ENCODE measurements around the gene GPR146. TPM values are rescaled to one million over a fixed set of nuclear protein-coding genes. Genes with fewer than 3 reads are reported as not detected.

Gene GPR146
- total and polyA plus RNA-seq, 2 of the 13 experiments (the other 11 are each of a cell fraction or from before 2014, with no cell fraction given) = 2.0 to 15.9 TPM

DNA sequence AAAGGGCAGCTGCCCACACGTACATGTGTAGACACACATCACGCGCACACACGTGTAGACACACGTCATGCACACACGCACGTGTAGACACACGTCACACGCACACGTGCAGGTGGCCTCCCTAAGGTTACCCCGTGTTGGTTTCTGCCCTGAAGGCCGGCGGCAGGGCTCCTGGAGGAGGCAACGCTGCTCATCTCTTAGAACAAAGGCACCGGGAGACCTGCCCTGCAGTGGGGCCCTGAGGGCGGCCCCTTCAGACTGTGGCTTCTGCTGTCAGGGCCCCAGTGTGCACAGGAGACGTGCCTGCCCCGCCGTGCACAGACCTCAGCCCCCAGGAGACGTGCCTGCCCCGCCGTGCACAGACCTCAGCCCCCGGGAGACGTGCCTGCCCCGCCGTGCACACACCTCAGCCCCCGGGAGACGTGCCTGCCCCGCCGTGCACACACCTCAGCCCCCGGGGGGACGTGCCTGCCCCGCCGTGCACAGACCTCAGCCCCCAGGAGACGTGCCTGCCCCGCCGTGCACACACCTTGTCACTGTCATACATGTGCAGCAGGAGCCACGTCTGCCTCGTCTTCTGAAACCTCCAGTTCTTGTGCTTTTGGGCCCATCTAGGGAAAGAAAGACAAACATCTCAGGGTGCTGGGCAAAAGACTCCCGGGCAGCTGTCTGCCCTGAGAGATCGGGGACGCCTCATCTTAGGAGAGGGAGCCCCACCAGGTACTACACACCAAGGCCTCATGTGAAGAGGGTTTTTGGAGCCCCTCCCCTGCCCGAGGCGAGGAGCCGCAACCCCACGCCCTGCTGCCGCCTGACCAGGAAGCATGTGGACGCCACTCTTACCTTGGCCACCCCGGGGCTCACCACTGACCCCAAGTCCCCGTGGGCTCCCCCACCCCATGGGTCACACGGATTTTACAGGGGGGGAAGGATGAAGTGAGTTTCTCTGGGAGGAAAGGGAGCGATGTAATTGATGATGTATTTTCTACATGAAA lies 44.1 kb upstream of the GPR146 start:
- intact Hi-C loops (cut with micrococcal nuclease; ENCODE audit: unreplicated experiment) = no loop called here
- Histone ChIP-seq H3K27me3 (ENCODE audit: control insufficient read depth in 1 of 2, insufficient read depth in 2 of 2, low read length in 2 of 2) (no peaks in the 10 kb centered on the region), H3K9me3 (ENCODE audit: low read length) (no peaks in the 10 kb centered on the region), H3K4me3 (replicated peaks in 1 of 3; ENCODE audit: insufficient read depth in 1 of 3, low read depth in 2 of 3, low read length in 3 of 3) (no peak overlapping the region), H3K79me2 (ENCODE audit: insufficient read depth, low read length) (no peaks in the 10 kb centered on the region), H3K4me1 (ENCODE audit: insufficient read depth, low read length) (no peaks in the 10 kb centered on the region), H2AFZ (ENCODE audit: low read length) (no peak overlapping the region), H3K27ac (ENCODE audit: extremely low read length, insufficient read depth, low read length) (no peak overlapping the region), H3K4me2 (ENCODE audit: low read depth, low read length) (no peak overlapping the region), H3K9ac (ENCODE audit: insufficient read depth, low read depth, low read length) (no peak overlapping the region), H3K36me3 (replicated peaks in 1 of 2; ENCODE audit: control insufficient read depth in 1 of 2, insufficient read depth in 2 of 2, low read length in 2 of 2) (peaks cover 0 to 1% of the 10 kb centered on the region in 2 experiments; a peak in 1 of 5 replicates), H4K20me1 (ENCODE audit: insufficient read depth, low read length) (no peaks in the 10 kb centered on the region)
- ChIA-PET POLR2A (no interaction called here), CTCF (ENCODE audit: low intra/inter-chr PET ratio, low total read pairs) (no interaction called here)
- in situ Hi-C loops (cut with HindIII; ENCODE audit: extremely low pct_ligation_motif_present, low pct_unique_long_range_greater_than_20kb) = loop anchor here (5.0 kb wide), 1 partner anchor 177 kb away; no protein-coding TSS in a partner anchor
- DNase-seq (ENCODE audit: low spot score) (no peak), FAIRE-seq (no peak), ATAC-seq (no peak)
- no TSS peak for BruUV-seq (replicated peaks)
- 96% methylated on average over 42 of the region's 52 CpGs for WGBS (ENCODE audit: low lambda C conversion rate)
- TF ChIP-seq SSRP1 (CRISPR knock-in tag; IDR thresholded peaks at IDR 0.05) (no peak), HNRNPL (IDR thresholded peaks at IDR 0.05; ENCODE audit: low read depth, low read length) (no peak), CHD4 (IDR thresholded peaks at IDR 0.05; ENCODE audit: borderline replicate concordance, low read length) (no peak), FOSL2 (CRISPR knock-in tag; IDR thresholded peaks at IDR 0.05) (no peak), NAIF1 (CRISPR knock-in tag; IDR thresholded peaks at IDR 0.05; ENCODE audit: borderline replicate concordance) (no peak), ZNF574 (CRISPR knock-in tag; IDR thresholded peaks at IDR 0.05) (no peak), ZNF432 (CRISPR knock-in tag; IDR thresholded peaks at IDR 0.05; ENCODE audit: borderline replicate concordance) (no peak), ZNF382 (CRISPR knock-in tag; IDR thresholded peaks at IDR 0.05; ENCODE audit: borderline replicate concordance) (no peak), CSRNP1 (CRISPR knock-in tag; IDR thresholded peaks at IDR 0.05) (no peak)
- TF ChIP-seq, protein P1, sequence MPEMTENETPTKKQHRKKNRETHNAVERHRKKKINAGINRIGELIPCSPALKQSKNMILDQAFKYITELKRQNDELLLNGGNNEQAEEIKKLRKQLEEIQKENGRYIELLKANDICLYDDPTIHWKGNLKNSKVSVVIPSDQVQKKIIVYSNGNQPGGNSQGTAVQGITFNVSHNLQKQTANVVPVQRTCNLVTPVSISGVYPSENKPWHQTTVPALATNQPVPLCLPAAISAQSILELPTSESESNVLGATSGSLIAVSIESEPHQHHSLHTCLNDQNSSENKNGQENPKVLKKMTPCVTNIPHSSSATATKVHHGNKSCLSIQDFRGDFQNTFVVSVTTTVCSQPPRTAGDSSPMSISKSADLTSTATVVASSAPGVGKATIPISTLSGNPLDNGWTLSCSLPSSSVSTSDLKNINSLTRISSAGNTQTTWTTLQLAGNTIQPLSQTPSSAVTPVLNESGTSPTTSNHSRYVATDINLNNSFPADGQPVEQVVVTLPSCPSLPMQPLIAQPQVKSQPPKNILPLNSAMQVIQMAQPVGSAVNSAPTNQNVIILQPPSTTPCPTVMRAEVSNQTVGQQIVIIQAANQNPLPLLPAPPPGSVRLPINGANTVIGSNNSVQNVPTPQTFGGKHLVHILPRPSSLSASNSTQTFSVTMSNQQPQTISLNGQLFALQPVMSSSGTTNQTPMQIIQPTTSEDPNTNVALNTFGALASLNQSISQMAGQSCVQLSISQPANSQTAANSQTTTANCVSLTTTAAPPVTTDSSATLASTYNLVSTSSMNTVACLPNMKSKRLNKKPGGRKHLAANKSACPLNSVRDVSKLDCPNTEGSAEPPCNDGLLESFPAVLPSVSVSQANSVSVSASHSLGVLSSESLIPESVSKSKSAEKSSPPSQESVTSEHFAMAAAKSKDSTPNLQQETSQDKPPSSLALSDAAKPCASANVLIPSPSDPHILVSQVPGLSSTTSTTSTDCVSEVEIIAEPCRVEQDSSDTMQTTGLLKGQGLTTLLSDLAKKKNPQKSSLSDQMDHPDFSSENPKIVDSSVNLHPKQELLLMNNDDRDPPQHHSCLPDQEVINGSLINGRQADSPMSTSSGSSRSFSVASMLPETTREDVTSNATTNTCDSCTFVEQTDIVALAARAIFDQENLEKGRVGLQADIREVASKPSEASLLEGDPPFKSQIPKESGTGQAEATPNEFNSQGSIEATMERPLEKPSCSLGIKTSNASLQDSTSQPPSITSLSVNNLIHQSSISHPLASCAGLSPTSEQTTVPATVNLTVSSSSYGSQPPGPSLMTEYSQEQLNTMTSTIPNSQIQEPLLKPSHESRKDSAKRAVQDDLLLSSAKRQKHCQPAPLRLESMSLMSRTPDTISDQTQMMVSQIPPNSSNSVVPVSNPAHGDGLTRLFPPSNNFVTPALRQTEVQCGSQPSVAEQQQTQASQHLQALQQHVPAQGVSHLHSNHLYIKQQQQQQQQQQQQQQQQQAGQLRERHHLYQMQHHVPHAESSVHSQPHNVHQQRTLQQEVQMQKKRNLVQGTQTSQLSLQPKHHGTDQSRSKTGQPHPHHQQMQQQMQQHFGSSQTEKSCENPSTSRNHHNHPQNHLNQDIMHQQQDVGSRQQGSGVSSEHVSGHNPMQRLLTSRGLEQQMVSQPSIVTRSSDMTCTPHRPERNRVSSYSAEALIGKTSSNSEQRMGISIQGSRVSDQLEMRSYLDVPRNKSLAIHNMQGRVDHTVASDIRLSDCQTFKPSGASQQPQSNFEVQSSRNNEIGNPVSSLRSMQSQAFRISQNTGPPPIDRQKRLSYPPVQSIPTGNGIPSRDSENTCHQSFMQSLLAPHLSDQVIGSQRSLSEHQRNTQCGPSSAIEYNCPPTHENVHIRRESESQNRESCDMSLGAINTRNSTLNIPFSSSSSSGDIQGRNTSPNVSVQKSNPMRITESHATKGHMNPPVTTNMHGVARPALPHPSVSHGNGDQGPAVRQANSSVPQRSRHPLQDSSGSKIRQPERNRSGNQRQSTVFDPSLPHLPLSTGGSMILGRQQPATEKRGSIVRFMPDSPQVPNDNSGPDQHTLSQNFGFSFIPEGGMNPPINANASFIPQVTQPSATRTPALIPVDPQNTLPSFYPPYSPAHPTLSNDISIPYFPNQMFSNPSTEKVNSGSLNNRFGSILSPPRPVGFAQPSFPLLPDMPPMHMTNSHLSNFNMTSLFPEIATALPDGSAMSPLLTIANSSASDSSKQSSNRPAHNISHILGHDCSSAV (CRISPR knock-in tag; IDR thresholded peaks at IDR 0.05; ENCODE audit: borderline replicate concordance) = no peak

All from HepG2 (cell line).